Activated CD4-positive, CD25-positive, alpha-beta regulatory T cell (primary cell): ENCODE results near the gene CRTAP.
"Not testable (repeated sequence)": the region's sequence is repeated elsewhere in the genome, so short reads cannot be mapped to it uniquely, and the experiment has no call there.

Experiments used
- DNase-seq, 4 experiments: peaks; one replicate each; lab custom pipeline; 2025; lab: John Stamatoyannopoulos, UW

CRTAP gene

DNA sequence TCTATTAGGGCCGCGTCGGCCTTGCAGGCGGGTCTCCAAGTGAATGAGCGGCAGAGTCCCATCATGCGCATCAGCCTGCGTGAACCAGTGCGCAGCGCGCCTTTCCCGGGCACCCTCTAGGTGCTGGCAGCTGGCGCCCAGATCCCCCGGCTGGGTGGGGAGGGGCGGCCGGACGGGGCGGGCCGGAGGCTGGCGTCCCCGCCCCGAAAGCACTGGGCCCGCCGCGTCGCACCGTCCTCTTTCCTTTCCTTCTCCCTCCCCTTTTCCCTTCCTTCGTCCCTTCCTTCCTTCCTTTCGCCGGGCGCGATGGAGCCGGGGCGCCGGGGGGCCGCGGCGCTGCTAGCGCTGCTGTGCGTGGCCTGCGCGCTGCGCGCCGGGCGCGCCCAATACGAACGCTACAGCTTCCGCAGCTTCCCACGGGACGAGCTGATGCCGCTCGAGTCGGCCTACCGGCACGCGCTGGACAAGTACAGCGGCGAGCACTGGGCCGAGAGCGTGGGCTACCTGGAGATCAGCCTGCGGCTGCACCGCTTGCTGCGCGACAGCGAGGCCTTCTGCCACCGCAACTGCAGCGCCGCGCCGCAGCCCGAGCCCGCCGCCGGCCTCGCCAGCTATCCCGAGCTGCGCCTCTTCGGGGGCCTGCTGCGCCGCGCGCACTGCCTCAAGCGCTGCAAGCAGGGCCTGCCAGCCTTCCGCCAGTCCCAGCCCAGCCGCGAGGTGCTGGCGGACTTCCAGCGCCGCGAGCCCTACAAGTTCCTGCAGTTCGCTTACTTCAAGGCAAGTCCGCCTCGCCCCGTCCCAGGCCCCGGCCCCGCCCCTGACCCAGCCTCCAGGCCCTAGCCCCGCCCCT, at the start of gene CRTAP:
Gene CRTAP, plus strand, starts transcription at position 243 of the 850 bp plus-strand sequence. Its CDS starts 64 bp downstream, at position 307.
- peak; percentile 65 to 76 (median 72) for DNase-seq

DNA sequence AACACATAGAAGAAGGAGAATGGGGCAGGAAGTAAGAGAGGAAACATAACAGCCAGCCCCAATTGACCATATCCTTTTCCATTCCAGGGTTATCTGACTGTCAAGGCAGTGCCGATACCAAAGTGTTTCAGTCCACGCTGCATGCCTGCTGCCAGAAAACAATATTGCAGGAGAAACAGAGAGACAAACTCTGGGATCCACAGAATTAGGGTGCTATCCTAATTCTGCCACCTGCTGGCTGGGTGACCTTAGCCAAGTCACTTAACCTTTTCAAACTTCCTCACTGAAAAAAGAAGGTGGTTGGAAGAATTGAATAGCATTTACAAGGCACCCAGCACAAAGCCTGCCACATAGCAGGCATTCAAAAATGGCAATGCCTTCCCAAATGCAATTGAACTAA, 48.9 kb upstream of the CRTAP start:
- DNase-seq: peak in 1 of 4 experiments; percentile 10

DNA sequence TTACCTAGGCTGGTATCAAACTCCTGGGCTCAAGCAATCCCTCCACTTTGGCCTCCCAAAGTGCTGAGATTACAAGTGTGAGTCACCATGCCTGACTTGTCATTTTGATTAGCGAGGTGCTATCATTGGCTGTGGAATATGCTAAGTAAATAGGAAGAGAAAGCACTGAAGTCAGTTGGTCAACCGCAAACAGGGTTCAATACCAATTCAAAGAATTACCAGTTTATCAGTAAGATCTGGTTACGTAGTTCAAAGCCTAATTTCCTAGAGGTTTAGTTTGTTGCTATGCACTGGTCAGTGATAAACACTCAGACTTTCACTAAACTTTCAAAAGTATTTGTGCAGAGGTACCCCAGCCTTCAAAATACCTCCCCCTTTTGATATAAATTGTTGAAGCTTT, 46.3 kb upstream of the CRTAP start:
- DNase-seq: no peak

DNA sequence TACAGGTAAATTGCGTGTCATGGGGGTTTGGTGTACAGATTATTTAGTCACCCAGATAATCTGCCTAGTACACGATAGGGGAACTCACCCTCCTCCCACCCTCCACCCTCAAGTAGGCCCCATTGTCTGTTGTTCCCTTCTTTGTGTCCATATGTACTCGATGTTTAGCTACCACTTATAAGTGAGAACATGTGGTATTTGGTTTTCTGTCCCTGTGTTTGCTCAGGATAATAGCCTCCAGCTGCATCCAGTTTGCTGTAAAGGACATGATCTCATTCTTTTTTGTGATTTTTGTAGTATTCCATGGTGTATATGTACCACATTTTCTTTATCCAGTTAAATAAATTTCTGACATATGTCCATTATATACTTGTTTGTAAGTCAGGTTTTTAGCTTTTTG, 44.0 kb upstream of the CRTAP start:
- DNase-seq: not testable (repeated sequence)

DNA sequence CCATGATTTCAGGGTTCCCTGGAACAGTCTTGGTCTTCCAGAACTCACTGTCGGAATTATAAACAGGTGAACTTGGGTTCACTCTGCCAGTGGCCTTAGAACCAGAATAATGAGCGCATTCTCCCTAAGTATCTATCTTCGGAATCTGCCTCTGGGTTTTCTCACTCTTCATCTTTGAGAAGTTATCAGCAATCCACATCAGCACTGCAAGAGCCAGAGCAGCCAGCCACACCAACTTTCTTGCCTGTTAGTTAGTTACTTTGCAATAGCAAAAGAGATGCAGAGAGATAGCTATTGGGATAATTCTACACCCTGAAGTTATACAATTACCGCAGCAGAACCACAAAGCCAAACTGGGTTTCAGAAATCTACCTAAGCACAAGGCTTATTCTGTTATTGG, 42.6 kb upstream of the CRTAP start:
- no peak for DNase-seq

DNA sequence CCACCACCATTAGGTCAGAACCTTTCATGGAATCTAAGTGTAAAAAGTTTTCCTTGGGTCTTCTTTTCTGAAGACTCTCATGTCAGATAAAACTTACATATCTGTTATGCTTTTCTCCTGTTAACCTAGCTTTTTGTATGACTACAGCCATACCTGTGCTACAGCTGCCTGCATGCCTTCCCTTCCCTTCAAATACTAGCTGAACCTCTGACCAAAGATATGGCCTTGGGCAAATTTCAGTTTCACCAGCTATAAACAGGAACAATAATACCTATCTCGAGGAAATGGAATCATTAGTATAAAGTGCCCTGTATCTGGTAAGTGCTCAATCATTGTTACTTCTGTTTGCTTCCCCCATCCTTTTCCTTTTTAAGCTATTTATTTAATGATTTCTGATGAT, 41.9 kb upstream of the CRTAP start:
- no peak for DNase-seq

DNA sequence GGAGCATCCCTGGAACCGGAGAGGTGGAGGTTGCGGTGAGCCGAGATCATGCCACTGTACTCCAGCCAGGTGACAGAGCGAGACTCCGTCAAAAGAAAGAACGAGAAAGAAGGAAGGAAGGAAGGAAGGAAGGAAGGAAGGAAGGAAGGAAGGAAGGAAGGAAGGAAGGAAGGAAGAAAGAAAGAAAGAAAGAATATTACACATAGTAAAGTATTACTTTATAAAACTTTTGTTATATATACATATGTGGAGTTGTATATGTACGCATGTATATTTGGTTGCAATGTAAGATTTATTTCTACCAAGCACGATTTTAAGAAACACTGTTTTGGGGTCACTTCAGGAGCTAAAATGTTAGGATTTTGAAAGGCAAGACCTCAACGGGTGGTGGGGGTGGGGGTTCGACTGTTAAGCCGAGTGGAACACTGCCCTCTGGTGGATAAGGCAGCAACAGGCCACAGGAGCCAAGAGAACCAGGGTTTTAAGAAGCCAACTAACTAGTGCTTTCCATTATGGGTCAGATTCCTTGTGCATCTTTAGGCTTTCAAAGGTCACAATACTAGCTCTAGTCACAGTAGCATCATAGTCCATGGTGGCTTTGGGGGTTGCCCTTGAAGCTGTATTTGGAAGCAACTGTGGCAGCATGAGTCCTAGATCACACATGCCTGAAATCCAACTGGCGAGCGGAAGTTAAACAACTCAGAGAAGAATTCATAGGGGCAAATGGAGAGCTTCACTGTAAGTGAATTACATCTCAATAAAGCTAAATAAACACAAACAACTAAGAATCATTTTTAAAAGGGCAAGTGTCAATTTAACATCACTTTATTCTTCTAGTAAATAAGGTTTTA, 39.4 kb upstream of the CRTAP start:
- peak; percentile 45 to 59 (median 54) for DNase-seq

DNA sequence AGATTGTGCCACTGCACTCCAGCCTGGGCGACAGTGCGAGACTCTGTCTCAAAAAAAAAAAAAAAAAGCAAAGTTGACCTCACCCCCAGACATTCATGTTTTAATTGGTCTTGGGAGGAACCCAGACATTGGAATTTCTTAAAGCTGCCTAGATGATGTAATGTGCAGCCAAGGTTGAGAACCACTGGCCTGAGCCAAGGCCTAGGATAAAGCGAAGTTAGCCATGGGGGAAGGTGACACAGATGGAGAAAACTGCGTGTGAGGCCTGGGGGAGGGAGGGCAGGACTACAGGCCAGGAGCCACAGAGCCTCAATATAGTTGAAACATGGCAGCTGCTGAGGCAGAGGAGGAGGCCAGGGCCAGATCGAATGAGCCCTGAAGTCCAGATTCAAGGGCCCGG, 37.8 kb upstream of the CRTAP start:
- no peak for DNase-seq

DNA sequence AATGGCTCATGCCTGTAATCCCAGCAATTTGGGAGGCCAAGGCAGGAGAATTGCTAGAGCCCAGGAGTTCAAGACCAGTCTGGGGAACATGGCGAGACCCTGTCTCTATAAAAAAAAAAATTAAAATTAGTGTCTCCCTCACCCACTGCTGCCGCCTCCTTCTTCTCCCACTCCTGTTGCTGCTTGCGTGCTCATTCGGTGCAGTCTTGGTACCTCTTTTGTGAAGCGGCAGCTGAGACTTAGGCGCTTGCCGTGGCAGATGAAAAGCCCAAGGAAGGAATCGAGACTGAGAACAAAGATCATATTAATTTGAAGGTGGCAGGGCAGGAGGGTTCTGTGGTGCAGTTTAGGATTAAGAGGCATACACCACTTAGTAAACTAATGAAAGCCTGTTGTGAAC, 36.9 kb upstream of the CRTAP start:
- DNase-seq: no peak

DNA sequence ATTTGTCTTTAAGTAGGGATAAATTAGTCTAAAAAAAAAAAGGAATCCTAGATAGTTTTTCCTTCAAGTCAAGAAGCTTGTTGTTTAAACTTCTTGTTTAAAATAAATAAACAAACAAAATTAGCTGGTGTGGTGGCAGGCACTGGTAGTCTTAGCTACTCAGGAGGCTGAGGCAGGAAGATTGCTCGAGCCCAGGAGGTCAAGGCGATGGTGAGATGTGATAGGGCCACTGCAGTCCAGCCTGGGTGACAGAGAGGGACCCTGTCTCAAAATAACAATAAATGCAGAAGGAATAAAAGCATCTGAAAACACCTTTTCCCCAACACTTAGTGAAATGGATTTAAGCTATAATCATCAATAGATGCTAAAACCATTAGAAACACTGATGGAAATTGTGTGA, 35.8 kb upstream of the CRTAP start:
- DNase-seq: no peak

DNA sequence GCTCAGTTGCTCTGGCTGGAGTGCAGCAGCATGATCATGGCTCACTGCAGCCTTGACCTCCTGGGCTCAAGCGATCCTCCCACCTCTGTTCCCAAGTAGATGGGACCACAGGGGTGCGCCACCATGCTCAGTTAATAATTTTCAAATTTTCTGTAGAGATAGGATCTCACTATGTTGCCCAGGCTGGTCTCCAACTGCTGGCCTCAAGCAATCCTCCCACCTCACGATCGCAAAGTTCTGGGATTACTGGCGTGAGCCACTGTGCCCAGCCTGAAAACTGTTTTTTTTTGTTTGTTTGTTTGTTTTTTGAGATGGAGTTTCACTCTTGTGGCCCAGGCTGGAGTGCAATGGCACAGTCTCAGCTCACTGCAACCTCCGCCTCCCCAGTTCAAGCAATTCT, 34.0 kb upstream of the CRTAP start:
- not testable (repeated sequence) for DNase-seq

DNA sequence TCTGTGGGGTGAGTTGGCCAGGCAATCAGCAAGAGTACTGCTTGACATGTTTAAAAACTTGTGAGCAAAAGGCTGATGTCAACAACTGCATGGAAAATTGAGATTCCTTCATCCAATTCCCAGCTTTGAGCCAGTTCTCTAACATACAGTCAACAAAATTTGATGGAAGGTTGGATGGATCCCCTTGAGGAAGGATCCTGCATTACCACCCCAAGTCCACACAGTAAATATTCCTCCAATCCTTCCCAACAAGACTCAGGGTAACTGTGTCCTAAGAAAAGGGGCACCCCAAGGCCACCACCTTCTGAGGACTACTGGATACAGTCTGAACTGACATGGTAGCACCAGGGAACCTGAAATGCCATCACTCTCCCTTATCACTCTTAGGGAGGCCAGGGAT, 32.0 kb upstream of the CRTAP start:
- no peak for DNase-seq

DNA sequence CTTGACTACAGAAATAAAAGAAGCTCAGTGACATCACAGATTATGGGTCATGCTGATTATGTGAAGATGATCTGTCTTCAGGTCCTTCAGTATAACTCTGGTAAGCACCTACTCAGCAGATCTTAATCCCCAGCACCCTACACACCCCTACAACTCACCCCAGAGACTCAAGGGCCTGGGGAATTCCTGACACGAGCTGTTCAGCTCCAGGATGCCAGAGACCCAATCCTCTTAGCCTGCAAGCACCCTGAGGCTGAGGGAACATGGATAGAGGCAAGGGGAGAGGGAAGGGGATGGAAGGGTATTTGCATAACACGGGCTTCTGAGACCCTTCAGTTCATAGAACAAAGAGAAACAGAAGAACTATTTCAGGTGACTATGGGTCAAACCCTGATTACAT, 29.9 kb upstream of the CRTAP start:
- DNase-seq: no peak

DNA sequence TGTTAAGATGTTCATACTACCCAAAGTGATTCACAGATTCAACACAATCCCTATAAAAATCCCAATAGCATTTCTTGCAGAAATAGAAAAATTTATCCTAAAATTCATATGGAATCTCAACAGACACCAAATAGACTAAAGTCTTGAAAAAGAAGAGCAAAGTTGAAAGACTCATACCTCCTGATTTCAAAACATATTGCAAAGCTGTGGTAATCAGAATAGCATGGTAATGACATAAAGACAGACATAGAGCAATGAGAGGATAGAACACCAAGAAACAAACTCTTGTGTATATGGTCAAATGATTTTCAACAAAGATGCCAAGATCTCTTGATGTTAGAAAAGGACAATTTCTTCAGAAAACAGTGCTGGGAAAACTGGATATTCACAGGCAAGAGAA, 25.1 kb upstream of the CRTAP start:
- DNase-seq: no peak

DNA sequence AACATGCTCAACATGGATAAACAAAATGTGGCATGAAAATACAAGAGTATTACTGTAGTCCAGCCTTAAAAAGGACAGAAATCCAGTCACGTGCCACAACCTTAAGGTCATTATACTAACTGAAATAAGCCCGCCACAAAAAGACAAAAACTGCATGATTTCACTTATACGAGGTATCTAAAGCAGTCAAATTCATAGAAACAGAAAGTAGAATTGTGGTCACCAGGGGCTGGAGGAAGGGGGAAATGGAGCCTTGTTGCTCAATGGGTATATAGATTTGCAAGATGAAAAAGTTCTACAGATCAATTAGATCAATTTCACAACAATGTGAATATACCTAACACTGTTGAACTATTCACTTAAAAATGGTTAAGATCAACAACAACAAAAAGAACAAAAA, 24.3 kb upstream of the CRTAP start:
- no peak for DNase-seq

DNA sequence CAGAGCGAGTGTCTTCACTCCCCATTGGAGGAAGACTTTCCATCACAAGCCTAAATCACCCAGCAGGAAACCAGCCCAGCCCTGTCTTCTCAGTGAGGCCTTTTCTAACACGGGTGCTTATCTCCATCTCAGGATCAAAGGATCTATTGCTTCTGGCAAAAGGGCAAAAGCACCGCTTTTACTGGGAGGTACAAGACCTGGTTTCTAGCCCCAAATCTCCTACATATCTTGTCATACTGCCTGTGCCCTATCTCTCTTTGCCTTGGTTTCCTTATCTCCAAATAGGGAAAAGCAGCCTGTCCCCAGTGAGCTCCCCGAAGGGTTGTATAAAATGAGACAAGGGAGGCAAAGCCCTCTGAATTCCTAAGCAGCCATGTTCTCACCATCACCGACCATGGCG, 22.1 kb upstream of the CRTAP start:
- DNase-seq: no peak

DNA sequence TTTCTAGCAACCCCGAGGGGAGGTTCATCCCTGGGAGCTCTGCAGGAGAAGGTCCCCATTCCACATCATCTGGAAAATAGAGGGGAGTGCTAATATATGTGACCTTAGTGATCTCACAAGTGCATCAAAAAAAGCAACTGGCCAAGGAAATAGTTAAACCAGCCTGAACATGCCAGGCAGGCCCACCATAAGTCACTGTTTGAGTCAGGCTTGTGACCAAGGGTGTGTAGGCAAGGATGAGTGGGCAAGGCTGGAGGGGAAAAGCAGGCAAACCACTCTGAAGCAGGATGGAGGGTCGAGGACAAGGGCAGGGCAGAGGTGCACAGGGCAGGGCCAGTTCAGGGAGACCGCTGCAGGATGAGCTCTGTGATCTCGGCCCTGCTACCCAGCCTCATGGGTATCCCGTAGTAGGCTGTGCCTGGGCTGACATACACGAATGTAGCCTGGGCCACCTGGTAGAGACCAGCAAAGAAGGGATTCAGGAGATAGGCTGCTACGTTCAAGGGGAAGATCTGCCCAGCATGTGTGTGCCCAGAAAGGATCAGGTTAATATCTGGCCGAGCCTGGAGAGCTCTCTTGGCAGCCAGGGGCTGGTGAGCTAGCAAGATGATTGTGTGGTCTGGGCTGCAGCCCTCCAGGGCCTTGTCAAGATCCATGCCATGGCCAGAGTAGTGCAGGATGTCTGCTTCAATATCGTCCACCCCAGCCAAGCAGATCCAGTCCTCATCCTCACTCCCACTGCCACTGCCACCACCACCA, 21.1 kb upstream of the CRTAP start:
- no peak for DNase-seq

DNA sequence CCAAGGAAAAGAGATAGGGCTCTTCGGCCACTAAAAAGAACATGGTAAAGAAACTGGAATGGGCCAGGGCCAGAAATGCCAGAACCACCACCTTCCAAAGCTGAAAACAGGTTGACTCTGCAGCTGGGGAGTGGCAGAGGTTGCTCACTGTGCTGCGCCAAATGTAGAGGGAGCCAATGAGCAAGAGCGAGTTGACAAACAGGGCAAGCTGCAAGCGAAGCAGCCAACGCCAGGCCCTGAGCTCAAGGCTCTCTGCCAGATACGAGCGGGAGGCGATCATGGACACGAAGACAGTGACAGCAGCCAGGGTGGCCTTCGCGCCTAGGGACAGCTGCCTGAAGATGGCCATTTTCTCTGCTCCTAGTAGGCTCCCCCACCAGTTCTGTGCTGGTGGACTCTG, 20.0 kb upstream of the CRTAP start:
- DNase-seq: no peak

DNA sequence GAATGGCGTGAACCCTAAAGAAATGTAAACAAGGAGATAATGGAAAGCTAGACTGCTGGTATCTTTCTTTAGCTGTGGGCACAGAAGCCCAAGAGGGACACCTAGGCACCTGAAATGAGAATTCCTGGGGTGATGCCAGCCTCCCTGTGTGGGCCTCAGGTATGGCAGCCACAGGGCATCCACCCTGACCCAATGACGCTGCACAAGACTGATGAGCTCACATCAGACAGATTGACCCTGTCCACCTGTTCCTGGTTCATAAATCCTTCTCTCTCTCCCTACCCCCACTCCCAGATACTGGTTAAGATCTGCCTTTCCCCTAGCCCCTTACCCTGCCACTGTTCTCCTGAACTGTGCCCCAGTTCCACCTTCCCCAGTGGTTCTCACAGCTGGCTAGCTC, 18.4 kb upstream of the CRTAP start:
- no peak for DNase-seq

DNA sequence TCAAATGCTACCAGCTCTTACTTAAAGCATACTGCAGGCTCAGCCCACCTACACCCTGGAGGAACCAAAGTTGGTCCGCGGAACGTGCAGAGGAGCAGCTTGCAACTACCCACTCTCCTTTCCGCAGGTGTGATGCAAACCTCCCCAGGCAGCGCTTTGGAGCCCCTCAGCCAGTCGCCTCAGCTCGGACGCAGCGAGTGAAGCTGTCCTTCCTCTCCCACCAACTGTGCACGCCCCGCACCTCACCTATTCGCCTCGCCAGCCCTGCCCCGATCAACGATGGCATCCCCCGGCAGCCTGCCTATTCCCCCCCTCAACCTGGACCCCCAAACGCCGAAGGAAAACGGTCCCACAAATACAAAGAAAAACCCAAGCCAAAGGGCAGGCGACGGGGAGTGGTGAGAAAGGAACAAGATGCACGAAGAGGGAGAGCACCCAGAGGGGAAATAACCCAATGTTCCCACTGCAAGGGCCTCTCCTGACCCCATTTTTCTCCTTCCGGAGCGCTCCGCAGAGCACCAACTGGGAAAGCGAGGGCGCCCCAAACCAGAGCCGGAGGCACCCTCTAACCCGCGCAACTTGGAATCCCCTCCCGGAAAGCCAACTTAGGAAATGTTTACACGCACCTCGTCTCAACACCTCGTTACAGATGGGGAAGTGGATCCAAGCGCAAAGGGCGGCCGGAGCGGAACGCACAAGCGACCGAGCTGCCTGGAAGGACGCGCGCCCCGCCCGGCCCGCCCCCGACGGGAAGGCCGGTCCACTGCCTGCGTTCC, 17.5 kb upstream of the CRTAP start:
- peak; percentile 13 to 36 (median 23) for DNase-seq

DNA sequence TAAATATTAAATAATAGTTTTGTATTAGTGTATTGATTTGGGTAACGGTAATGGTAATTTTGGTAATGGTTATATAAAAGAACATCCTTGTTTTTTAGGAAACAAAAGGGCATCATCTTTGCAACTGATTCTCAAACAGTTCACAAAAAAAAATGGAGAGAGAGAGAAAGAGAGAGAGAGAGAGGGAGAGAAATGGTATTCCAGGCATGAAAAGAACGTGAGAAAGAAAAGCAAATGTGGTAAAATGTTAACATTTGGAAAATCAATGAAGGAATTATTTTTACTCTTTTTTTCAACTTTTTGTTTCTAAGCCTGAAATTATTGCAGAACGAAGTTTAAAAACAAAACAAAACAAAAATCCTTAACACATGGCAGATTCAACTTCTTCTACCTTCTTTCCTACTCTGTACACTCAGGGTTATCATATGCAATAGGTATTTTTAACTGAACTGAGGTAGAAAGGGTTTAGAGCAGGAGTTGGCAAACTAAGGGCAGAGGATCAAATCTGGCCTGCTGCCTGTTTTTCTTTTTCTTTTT, 14.6 kb upstream of the CRTAP start:
- DNase-seq: no peak
